Glomerular visceral epithelial cell (primary cell): Measurements from ENCODE around the gene DZIP1.
"Not testable (repeated sequence)": the region's sequence is repeated elsewhere in the genome, so short reads cannot be mapped to it uniquely, and the experiment has no call there.

Experiments used
- DNase-seq: peaks from one replicate; pipeline ENCODE4 v3.0.0-alpha.2; 2016; ENCODE audit errors: extremely low spot score

The DZIP1 gene

GRCh38 chr13:95644601-95645052, at the start of gene DZIP1:
DZIP1 (minus strand) TSS chr13:95644706; CDS start chr13:95642029, 2,677 bp downstream.
- peak; percentile 86 for DNase-seq

GRCh38 chr13:95690986-95691385, 46.5 kb upstream of the DZIP1 start:
- not testable (repeated sequence) for DNase-seq

- DNase-seq, result no peak
Measured at GRCh38 chr13:95689582-95689926, 45.0 kb upstream of the DZIP1 start.

- not testable (repeated sequence) for DNase-seq
Measured at GRCh38 chr13:95684960-95685359, 40.5 kb upstream of the DZIP1 start.

- DNase-seq, result no peak
Measured at GRCh38 chr13:95684418-95684817, 39.9 kb upstream of the DZIP1 start.

GRCh38 chr13:95679722-95680121, 35.2 kb upstream of the DZIP1 start:
- no peak for DNase-seq

GRCh38 chr13:95678967-95679366, 34.5 kb upstream of the DZIP1 start:
- no peak for DNase-seq

GRCh38 chr13:95677564-95678266, 33.2 kb upstream of the DZIP1 start:
- peak; percentile 42 for DNase-seq

- peak; percentile 98 for DNase-seq
Measured at GRCh38 chr13:95676762-95677563, 32.5 kb upstream of the DZIP1 start, which contains the start of gene DNAJC3. DNAJC3 (plus strand) TSS chr13:95677139; CDS start chr13:95677256, 117 bp downstream.

GRCh38 chr13:95676105-95676761, 31.7 kb upstream of the DZIP1 start:
- DNase-seq, result peak; percentile 47

GRCh38 chr13:95671597-95671996, 27.1 kb upstream of the DZIP1 start:
- no peak for DNase-seq

- not testable (repeated sequence) for DNase-seq
Measured at GRCh38 chr13:95667235-95667634, 22.7 kb upstream of the DZIP1 start.

GRCh38 chr13:95660981-95661581, 16.6 kb upstream of the DZIP1 start:
- peak; percentile 55 for DNase-seq

GRCh38 chr13:95659500-95659899, 15.0 kb upstream of the DZIP1 start:
- DNase-seq, result no peak

GRCh38 chr13:95656386-95657015, 12.0 kb upstream of the DZIP1 start:
- no peak for DNase-seq

- no peak for DNase-seq
Measured at GRCh38 chr13:95652821-95653220, 8.3 kb upstream of the DZIP1 start.

- no peak for DNase-seq
Measured at GRCh38 chr13:95652244-95652764, 7.8 kb upstream of the DZIP1 start.

GRCh38 chr13:95650696-95651095, 6.2 kb upstream of the DZIP1 start:
- DNase-seq, result no peak

GRCh38 chr13:95647321-95647720, 2.8 kb upstream of the DZIP1 start:
- DNase-seq, result no peak

- peak; percentile 45 for DNase-seq
Measured at GRCh38 chr13:95643936-95644598, 439 bp downstream of the DZIP1 start.

GRCh38 chr13:95643571-95643935, 953 bp downstream of the DZIP1 start:
- peak; percentile 42 for DNase-seq
